Stimulated activated CD4-positive, alpha-beta T cell treated with anti-CD3 and anti-CD28 coated beads, Interleukin-4, amount 100 ng/mL, for 24 hours (primary cell): ENCODE data around the gene FBXL16.
"Not testable (repeated sequence)": the region's sequence is repeated elsewhere in the genome, so short reads cannot be mapped to it uniquely, and the experiment has no call there.

Source experiments
- DNase-seq: peaks from one replicate; pipeline ENCODE4 v3.0.0-alpha.2; 2020

The FBXL16 gene

GRCh38 chr16:709566-710499 lies 4.2 kb upstream of the FBXL16 start:
- DNase-seq, result no peak

GRCh38 chr16:708959-709358 lies 3.4 kb upstream of the FBXL16 start:
- DNase-seq, result no peak

GRCh38 chr16:708019-708418 lies 2.4 kb upstream of the FBXL16 start:
- no peak for DNase-seq

- DNase-seq, result no peak
These were observed 1.5 kb upstream of the FBXL16 start for GRCh38 chr16:707062-707538.

- no peak for DNase-seq
These were observed 824 bp upstream of the FBXL16 start for GRCh38 chr16:706189-707061.

GRCh38 chr16:704552-705380 lies 835 bp downstream of the FBXL16 start:
- DNase-seq, result no peak

- no peak for DNase-seq
These were observed 1.6 kb downstream of the FBXL16 start for GRCh38 chr16:704047-704446.

GRCh38 chr16:703406-703805 lies 2.2 kb downstream of the FBXL16 start:
- DNase-seq, result no peak

- DNase-seq, result no peak
These were observed 3.3 kb downstream of the FBXL16 start for GRCh38 chr16:702341-702740.

- peak; percentile 44 for DNase-seq
These were observed 4.7 kb downstream of the FBXL16 start for GRCh38 chr16:700684-701584.

GRCh38 chr16:698911-699671 lies 6.5 kb downstream of the FBXL16 start:
- DNase-seq, result no peak

- peak; percentile 70 for DNase-seq
These were observed 10.1 kb downstream of the FBXL16 start for GRCh38 chr16:695355-696089.

- no peak for DNase-seq
These were observed 10.7 kb downstream of the FBXL16 start for GRCh38 chr16:694863-695354.

GRCh38 chr16:694187-694862 lies 11.3 kb downstream of the FBXL16 start:
- no peak for DNase-seq

GRCh38 chr16:693766-694165 lies 11.8 kb downstream of the FBXL16 start:
- DNase-seq, result no peak

- DNase-seq, result no peak
These were observed 12.2 kb downstream of the FBXL16 start for GRCh38 chr16:693364-693763.

GRCh38 chr16:692356-693108 lies 13.1 kb downstream of the FBXL16 start:
- no peak for DNase-seq

GRCh38 chr16:691242-691641 lies 14.4 kb downstream of the FBXL16 start:
- DNase-seq, result not testable (repeated sequence)
